Endothelial cell of umbilical vein (primary cell): ENCODE results near the gene NEMP1. TPM values are rescaled to one million over a fixed set of nuclear protein-coding genes. Genes with fewer than 3 reads are reported as not detected.

ENCODE experiments used
- BruUV-seq: library from RNA; stranded (reverse); fragments of 400-500 nt; replicated peaks from 2 replicates; lab custom pipeline; 2021; lab: Mats Ljungman, UMichigan
- CTCF ChIA-PET: fragments of 300-600, 350-600 bp; sonication (Branson Sonifier 250); formaldehyde crosslinking; loops from one replicate; lab custom pipeline; 2021; ENCODE audit warnings: antibody characterized with exemption, inconsistent platforms; lab: Charles Lee
- POLR2A ChIA-PET: fragments of 300-600, 350-600 bp; sonication (Branson Sonifier 250); formaldehyde crosslinking; loops from one replicate; lab custom pipeline; 2021; ENCODE audit warnings: antibody characterized with exemption, inconsistent platforms; lab: Charles Lee
- DNase-seq: peaks from one replicate; pipeline ENCODE4 v3.0.0-alpha.2; 2011; ENCODE audit warnings: low read depth, low spot score
- FAIRE-seq: peaks from 2 replicates; lab custom pipeline; 2011; peaks lifted over from hg19 to GRCh38; lab: Jason Lieb, UNC
- H2AFZ ChIP-seq: 2 replicates; pipeline ENCODE4 v1.6.0; 2012; ENCODE audit warnings: low read depth, low read length, control low read depth, inconsistent platforms
- H3K27ac ChIP-seq: 2 replicates; pipeline ENCODE4 v1.5.1; 2011; ENCODE audit warnings: low read depth, mild to moderate bottlenecking, control low read depth, low read length, moderate library complexity; ENCODE audit not compliant: insufficient read depth
- H3K27me3 ChIP-seq, 2 experiments: 2 replicates each; pipeline versions ENCODE4 v1.6.0 to v1.6.1; 2011; ENCODE audit warnings: low read length in 2 of 2, mixed read lengths in 1 of 2; ENCODE audit not compliant: control insufficient read depth in 2 of 2, insufficient read depth in 2 of 2
- H3K36me3 ChIP-seq, 2 experiments: 2 replicates in 1 of 2; 3 replicates in 1 of 2; pipeline ENCODE4 v1.5.1; 2011; ENCODE audit warnings: low read length in 2 of 2, mild to moderate bottlenecking in 1 of 2, moderate library complexity in 1 of 2; ENCODE audit not compliant: control insufficient read depth in 2 of 2, insufficient read depth in 2 of 2; ENCODE audit errors: extremely low read depth in 1 of 2
- H3K4me1 ChIP-seq: 3 replicates; pipeline ENCODE4 v1.5.1; 2011; ENCODE audit warnings: mild to moderate bottlenecking, low read length; ENCODE audit not compliant: control insufficient read depth, insufficient read depth; ENCODE audit errors: extremely low read depth
- H3K4me2 ChIP-seq: 2 replicates; pipeline ENCODE4 v1.6.1; 2011; ENCODE audit warnings: low read length, control low read depth, mixed read lengths; ENCODE audit not compliant: insufficient read depth
- H3K4me3 ChIP-seq, 3 experiments: fragments of 200-600 bp in 1 of 3; sonication (generic), shearing (Covaris generic) in 1 of 3; replicated peaks in 1 of 3; 2 replicates each; pipeline ENCODE4 v1.5.1; 2011 to 2016; ENCODE audit warnings: control low read depth in 3 of 3, low read length in 3 of 3, mild to moderate bottlenecking in 2 of 3, inconsistent platforms in 1 of 3, low read depth in 1 of 3, moderate library complexity in 1 of 3; ENCODE audit not compliant: insufficient read depth in 1 of 3
- H3K79me2 ChIP-seq: 2 replicates; pipeline ENCODE4 v1.6.0; 2012; ENCODE audit warnings: low read length, inconsistent platforms; ENCODE audit not compliant: control insufficient read depth, insufficient read depth
- H3K9ac ChIP-seq: replicated peaks from 2 replicates; pipeline ENCODE3; 2011; ENCODE audit warnings: low read length, control low read depth; ENCODE audit not compliant: insufficient read depth; ENCODE audit errors: extremely low read depth
- H3K9me1 ChIP-seq: replicated peaks from 3 replicates; pipeline ENCODE4 v1.6.0; 2011; ENCODE audit warnings: mild to moderate bottlenecking, low read length; ENCODE audit not compliant: control insufficient read depth, insufficient read depth; ENCODE audit errors: extremely low read depth
- H3K9me3 ChIP-seq: replicated peaks from 2 replicates; pipeline ENCODE4 v1.5.1; 2012; ENCODE audit warnings: low read length, inconsistent platforms; ENCODE audit not compliant: control insufficient read depth, insufficient read depth
- H4K20me1 ChIP-seq: replicated peaks from 2 replicates; pipeline ENCODE3; 2011; ENCODE audit warnings: mild to moderate bottlenecking, low read length; ENCODE audit not compliant: control insufficient read depth, insufficient read depth; ENCODE audit errors: extremely low read depth
- EZH2 ChIP-seq: IDR thresholded peaks from 2 replicates; pipeline ENCODE4 v1.6.1; 2012; ENCODE audit warnings: borderline replicate concordance, low read depth, mild to moderate bottlenecking, moderate library complexity, low read length, inconsistent platforms; ENCODE audit not compliant: severe bottlenecking
- FOS ChIP-seq: IDR thresholded peaks from 2 replicates; pipeline ENCODE4 v1.6.1; 2011; ENCODE audit warnings: mild to moderate bottlenecking, low read length, moderate library complexity, borderline replicate concordance; ENCODE audit not compliant: insufficient read depth
- GATA2 ChIP-seq: IDR thresholded peaks from 2 replicates; pipeline ENCODE4 v1.7.0; 2011; ENCODE audit warnings: low read depth, mild to moderate bottlenecking, moderate library complexity, mixed read lengths, low read length; ENCODE audit not compliant: insufficient read length, insufficient read depth
- JUN ChIP-seq: IDR thresholded peaks from 2 replicates; pipeline ENCODE4 v1.6.1; 2011; ENCODE audit warnings: borderline replicate concordance, low read depth; ENCODE audit not compliant: insufficient read length, insufficient read depth
- MYC ChIP-seq: IDR thresholded peaks from one replicate; pipeline ENCODE4 v1.6.1; 2011; ENCODE audit warnings: mild to moderate bottlenecking, low read depth, low read length
- POLR2A ChIP-seq: IDR thresholded peaks from 2 replicates; pipeline ENCODE4 v1.6.1; 2012; ENCODE audit warnings: low read depth, mild to moderate bottlenecking, control low read depth, low read length
- POLR2AphosphoS5 ChIP-seq: IDR thresholded peaks from 2 replicates; pipeline ENCODE4 v1.6.1; 2012; ENCODE audit warnings: low read depth, mild to moderate bottlenecking, control low read depth, low read length, moderate library complexity; ENCODE audit not compliant: insufficient read depth
- dilution Hi-C: fragments of 300-500 bp; cut with MboI; formaldehyde crosslinking; loops from one replicate; pipeline ENCODE4 v1.15.0; 2019; ENCODE audit warnings: low sequenced_read_pairs; ENCODE audit not compliant: extremely low pct_ligation_motif_present
- intact Hi-C: fragments of 100-400 bp; cut with micrococcal nuclease; formaldehyde crosslinking; loops from one replicate; pipeline ENCODE4 v1.10.0; 2022
- polyA plus RNA-seq, 4 experiments: library from polyadenylated mRNA; depleted of rRNA in 3 of 4; stranded (reverse) in 3 of 4; unstranded in 1 of 4; fragments of >200 nt; gene quantifications; 2 replicates each; pipeline versions ENCODE4 v1.2.1 to v1.2.3, GENCODE V29; 2011 to 2012; ENCODE audit warnings: missing spikeins in 1 of 4
- total RNA-seq: library from RNA; stranded (reverse); gene quantifications from 2 replicates; pipeline ENCODE4 v1.2.3, GENCODE V29; 2021
- TF ChIP-seq, protein P1 (sequence below): IDR thresholded peaks from 2 replicates; pipeline ENCODE4 v1.6.1; 2011; ENCODE audit not compliant: insufficient read depth, insufficient read length
- TF ChIP-seq, protein P2 (sequence below), 2 donors: IDR thresholded peaks; 1 replicate in 1 of 2; 2 replicates in 1 of 2; pipeline ENCODE4 v1.5.1; 2011; ENCODE audit warnings: low read length in 2 of 2, mild to moderate bottlenecking in 2 of 2, moderate library complexity in 2 of 2, control low read depth in 1 of 2, inconsistent platforms in 1 of 2, low read depth in 1 of 2; ENCODE audit not compliant: insufficient read depth in 1 of 2; ENCODE audit errors: extremely low read depth in 1 of 2

NEMP1 gene
- total and polyA plus RNA-seq, 2 donors (not counting 3 experiments of a cell fraction or from before 2014, with no cell fraction given) = 10.8 to 21.5 TPM

DNA sequence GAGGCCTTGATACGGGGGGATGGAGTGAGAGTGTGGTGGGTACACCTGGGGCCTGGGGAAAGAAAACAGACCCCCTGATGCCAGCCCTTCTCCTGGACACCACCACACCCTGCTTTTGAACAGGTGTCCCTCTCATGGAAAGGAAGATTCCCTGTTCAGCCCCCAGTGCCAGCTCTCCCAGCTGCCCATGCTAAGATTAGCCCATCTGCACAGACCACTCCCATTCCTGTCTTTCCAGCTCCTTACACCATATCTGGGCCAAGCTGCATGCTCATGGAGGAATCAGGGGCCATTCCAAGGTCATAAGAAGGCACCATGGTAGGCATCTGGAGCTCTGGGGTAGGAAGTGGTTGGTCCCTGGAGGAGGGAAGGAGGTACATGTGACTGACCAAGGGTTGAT, 20.0 kb upstream of the NEMP1 start:
- no peak overlapping the region for H3K27ac ChIP-seq

More for the DNA sequence above, 20.0 kb upstream of the NEMP1 start:
- peaks cover 4 to 37% of the 10 kb centered on the region in 2 experiments for H3K36me3 ChIP-seq
- dilution Hi-C loops = no loop called here
- no TSS peak for BruUV-seq
- H3K4me3 ChIP-seq = no peak overlapping the region
- POLR2A ChIA-PET = interaction anchor here (2.2 kb wide), 1 partner anchor 13 kb away, joined by 9 read pairs; the partner anchor contains the start of gene STAT6
- H3K79me2 ChIP-seq = no peaks in the 10 kb centered on the region
- CTCF ChIA-PET = interaction anchor here (3.5 to 14.4 kb wide), 2 partner anchors 13 to 30 kb away, joined by 15 to 158 read pairs; partner anchors contain the start of gene STAT6
- no peak for DNase-seq
- peaks cover 7% of the 10 kb centered on the region for H3K4me1 ChIP-seq
- H3K4me2 ChIP-seq = no peak overlapping the region
- no peak for FAIRE-seq
- H3K9me1 ChIP-seq = no peaks in the 10 kb centered on the region
- H3K9ac ChIP-seq = no peak overlapping the region
- no peak overlapping the region for H2AFZ ChIP-seq
- intact Hi-C loops = no loop called here
- H3K27me3 ChIP-seq = no peaks in the 10 kb centered on the region
- H3K9me3 ChIP-seq = no peaks in the 10 kb centered on the region
- TF ChIP-seq MYC (no peak), POLR2A (no peak), FOS (no peak), GATA2 (no peak), EZH2 (no peak), JUN (no peak), POLR2AphosphoS5 (no peak)
- TF ChIP-seq, protein P1, sequence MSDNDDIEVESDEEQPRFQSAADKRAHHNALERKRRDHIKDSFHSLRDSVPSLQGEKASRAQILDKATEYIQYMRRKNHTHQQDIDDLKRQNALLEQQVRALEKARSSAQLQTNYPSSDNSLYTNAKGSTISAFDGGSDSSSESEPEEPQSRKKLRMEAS = no peak
- TF ChIP-seq, protein P2, sequence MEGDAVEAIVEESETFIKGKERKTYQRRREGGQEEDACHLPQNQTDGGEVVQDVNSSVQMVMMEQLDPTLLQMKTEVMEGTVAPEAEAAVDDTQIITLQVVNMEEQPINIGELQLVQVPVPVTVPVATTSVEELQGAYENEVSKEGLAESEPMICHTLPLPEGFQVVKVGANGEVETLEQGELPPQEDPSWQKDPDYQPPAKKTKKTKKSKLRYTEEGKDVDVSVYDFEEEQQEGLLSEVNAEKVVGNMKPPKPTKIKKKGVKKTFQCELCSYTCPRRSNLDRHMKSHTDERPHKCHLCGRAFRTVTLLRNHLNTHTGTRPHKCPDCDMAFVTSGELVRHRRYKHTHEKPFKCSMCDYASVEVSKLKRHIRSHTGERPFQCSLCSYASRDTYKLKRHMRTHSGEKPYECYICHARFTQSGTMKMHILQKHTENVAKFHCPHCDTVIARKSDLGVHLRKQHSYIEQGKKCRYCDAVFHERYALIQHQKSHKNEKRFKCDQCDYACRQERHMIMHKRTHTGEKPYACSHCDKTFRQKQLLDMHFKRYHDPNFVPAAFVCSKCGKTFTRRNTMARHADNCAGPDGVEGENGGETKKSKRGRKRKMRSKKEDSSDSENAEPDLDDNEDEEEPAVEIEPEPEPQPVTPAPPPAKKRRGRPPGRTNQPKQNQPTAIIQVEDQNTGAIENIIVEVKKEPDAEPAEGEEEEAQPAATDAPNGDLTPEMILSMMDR (IDR thresholded peaks at IDR 0.05; ENCODE audit: extremely low read depth in 1 of 2, insufficient read depth in 1 of 2, low read depth in 1 of 2, low read length in 2 of 2) = no peak
- no peaks in the 10 kb centered on the region for H4K20me1 ChIP-seq
